ENCODE data around the gene PDCD6IP.
A peak's percentile ranks its signal among the peaks of the same experiment; 100 is the strongest.
"Not testable (repeated sequence)": the region's sequence is repeated elsewhere in the genome, so short reads cannot be mapped to it uniquely, and the experiment has no call there.

Gene PDCD6IP

GRCh38 chr3:33798418-33799201 lies at the start of gene PDCD6IP:
TSS of gene PDCD6IP (plus strand) at chr3:33798630. CDS start at chr3:33798729, 99 bp downstream.
- DNase-seq: peak; percentile 86

DNA sequence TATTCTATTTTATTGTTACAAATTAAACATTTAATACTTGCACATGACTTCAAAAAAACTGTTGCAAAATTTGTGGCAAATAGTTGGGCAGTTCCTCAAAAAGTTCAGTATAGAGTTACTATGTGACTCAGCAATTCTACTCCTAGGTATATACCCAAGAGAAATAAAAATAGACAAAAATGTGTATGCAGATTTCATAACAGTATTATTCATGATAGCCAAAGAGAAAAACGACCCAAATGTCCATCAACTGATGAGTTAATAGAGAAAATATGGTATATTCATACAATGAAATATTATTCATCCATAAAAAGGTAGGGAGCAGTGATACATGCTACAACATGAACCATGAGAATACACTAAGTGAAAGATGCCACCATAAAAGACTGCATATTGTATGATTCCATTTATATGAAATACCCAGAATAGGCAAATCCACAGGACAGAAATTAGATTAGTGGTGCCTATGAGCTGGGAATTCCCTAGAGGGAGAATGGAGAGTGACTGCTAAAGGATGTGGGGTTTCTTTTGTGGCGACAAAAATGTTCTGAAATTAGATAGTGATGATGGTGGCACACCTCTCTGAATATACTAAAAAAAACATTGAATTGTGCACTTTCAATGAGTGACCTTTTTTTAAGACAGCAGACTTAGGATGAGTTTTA lies 48.8 kb upstream of the PDCD6IP start:
- DNase-seq: no peak

GRCh38 chr3:33750211-33750548 lies 48.2 kb upstream of the PDCD6IP start:
- DNase-seq: no peak

DNA sequence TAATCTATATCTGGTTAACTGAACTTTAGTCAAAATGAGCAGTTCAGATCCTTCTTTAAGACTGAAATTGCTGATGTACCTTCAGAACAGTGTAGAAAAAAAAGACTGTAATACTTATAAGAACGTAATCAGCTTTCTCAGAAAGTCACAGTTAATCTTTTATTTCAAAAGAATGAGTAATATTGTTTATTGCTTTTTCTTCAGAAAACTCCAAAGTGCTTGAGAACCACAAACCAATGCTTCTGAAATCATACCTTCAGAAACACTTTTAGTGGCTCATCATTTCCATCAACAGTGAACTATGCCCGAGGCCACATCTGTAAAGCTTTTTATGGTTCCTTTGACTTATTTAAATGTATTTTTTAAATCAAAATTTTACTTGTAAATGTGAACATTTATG lies 47.1 kb upstream of the PDCD6IP start:
- DNase-seq: no peak

GRCh38 chr3:33754391-33754790 lies 44.0 kb upstream of the PDCD6IP start:
- DNase-seq: not testable (repeated sequence)

DNA sequence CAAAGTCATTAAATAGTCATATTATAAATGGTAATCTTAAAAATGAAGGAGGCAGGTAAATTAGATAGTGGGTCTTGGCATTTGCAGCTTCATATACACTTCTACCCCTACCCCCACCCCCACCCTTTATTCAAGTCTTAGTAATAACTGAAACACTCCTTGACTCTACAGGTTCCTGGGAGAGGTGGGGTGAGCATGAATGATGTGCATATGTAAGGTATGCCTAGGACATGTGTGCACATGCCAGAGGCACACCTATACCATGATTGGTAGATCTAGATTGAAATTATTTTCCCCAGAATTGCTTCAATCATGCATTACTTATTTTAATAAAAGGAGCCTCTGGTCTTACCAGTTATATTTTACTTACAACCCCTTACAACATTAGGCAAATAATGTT lies 40.1 kb upstream of the PDCD6IP start:
- DNase-seq: no peak

GRCh38 chr3:33758864-33759263 lies 39.6 kb upstream of the PDCD6IP start:
- DNase-seq: no peak

GRCh38 chr3:33768578-33769330 lies 29.7 kb upstream of the PDCD6IP start:
- DNase-seq: no peak

- no peak for DNase-seq
Measured at GRCh38 chr3:33773637-33774036, 24.8 kb upstream of the PDCD6IP start.

GRCh38 chr3:33775363-33775762 lies 23.1 kb upstream of the PDCD6IP start:
- no peak for DNase-seq

GRCh38 chr3:33777996-33778395 lies 20.4 kb upstream of the PDCD6IP start:
- DNase-seq: no peak

DNA sequence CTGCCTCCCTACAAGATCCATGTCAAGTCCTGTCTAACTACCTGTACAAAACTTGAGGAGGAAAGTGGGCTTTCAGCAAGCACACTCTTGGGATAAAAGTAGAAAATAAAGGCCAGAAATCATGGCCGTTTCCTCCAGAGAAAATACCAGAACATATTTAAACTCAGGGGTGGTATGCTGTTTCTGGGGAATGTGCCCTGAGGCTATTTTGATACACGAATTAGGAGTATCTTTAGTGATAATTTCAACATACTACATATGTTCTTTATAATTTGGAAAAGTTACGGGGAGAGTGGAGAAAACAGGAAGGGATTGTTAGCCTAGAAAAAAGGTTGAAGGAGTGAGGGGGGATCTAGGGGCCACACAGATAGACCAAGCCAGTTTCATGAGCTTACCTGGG lies 18.7 kb upstream of the PDCD6IP start:
- DNase-seq: no peak

DNA sequence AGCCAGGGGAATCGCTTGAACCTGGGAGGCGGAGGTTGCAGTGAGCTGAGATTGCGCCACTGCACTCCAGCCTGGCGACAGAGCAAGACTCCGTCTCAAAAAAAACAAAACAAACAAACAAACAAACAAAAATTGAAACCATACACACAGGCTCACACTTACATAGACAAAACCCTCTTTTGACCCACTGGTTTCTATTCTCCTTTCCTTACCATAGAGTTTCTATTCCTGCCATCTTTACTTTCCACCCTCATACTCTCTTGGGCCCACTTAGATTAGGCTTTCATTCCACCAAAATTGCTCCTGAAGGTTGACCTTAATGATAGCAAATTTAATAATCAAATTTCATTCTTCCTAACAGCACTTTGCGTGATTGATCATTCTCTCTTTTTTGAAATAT lies 17.0 kb upstream of the PDCD6IP start:
- not testable (repeated sequence) for DNase-seq

DNA sequence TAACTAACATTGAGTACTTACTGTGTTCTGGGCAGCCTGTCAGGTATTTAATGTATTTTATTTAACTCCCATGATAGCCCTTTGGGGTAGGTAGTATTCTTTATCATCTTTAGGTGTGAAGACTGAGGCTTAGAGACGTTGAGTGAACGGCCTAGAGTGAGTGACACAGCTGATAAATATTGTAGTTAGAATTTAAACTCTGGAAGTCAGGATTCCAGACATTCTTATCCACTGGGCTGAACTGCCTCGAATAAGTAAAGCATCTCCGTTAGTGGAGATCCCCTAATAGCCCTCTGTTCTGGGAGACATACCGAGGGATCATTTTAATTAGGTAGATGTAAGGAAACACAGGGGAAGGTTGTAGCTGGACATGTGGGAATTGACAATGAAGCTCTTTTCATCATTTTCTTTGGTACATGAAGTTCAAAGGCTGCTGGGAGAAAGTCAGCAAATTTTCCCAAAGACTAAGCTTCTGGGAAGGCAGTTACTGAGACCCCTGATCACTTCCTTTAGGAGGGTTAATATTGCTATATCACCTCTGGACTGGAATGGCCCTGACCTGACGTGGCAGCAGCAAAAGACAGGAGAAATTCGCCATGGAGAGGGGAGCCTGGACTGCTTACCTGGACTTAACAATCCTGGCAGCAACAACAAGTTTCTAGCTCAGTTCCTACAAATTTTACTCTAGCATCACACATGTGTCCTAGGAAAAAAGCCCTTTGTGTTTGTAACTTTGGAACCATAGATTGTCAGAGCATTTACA lies 11.7 kb upstream of the PDCD6IP start:
- no peak for DNase-seq

DNA sequence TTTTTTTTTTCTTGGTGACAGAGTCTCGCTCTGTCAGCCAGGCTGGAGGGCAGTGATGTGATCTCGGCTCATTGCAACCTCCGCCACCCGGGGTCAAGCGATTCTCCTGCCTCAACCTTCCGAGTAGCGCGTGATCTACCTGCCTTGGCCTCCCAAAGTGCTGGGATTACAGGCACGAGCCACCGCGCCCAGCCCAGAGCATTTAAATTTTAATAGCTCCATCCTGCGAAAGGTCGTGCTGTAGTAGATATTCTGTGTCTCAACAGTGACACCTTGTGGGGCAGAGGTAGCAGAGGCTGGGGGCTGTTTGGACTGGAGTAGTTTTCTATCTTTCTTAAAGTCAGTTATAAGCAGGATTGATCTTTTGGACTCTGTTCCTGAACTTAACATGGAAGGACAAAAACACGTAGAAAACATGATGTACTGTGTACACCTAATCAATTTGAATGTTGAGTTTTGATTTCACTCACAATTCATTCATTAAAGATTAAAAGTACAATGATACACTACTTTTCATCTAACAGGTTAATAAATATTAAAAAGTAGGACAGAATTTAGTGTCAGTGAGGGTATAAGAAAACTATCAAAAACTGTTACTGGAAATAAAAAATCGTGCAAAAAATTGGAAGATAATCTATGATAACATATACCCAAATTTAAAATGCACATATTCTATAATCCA lies 11.0 kb upstream of the PDCD6IP start:
- peak; percentile 39 for DNase-seq

- no peak for DNase-seq
Measured at GRCh38 chr3:33789183-33789954, 9.1 kb upstream of the PDCD6IP start.

DNA sequence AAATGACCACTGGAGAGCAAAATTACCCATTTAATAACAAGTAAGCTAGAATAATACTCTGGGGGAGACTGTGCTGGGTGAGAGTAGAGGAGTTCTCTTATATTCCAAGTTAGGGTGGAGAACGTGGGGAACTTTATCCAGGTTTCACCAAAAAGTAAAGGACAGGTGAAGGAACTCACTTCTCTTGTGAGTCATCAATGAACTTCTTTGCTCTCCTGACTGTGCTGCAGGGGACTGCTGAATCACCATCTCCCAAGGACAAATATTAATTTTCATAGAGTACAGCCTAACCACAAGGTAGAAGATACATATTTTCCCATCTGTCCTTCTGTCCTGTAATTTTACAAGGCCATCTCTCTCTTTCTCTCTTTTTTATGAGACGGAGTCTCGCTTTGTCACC lies 8.3 kb upstream of the PDCD6IP start:
- DNase-seq: no peak

DNA sequence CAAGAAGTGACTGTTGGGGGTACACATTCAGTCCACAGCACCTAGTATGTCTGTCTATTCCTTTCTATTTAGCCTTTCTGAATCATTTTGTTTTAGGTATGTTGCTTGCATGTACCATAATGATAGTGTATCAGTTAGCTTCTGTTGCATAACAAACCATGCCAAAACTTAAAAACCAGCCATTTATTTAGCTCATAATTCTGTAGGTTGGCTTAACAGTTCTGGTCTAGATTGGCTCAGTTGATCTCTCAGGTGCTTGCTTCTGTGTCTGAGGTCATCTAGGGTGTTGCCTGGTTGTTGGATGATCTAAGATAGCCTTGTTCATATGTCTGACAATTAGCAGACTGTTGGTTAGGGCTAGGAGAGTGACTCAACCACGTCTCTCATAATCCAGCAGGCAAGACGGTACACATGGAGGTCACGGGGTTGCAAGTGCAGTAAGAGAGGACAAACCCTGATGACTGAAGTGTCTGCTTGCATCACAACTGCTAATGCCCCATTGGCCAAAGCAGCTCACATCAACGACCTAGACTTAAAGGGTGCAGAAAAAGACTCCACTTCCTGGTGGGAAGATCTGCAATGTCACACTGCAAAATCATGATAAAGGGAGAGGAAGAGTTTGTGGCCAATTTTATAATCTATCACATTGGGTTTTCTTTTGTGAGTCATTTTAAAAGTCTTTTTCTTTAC lies 6.8 kb upstream of the PDCD6IP start:
- no peak for DNase-seq

GRCh38 chr3:33792167-33792892 lies 6.1 kb upstream of the PDCD6IP start:
- no peak for DNase-seq

GRCh38 chr3:33795131-33795530 lies 3.3 kb upstream of the PDCD6IP start:
- DNase-seq: no peak

Data from stimulated activated naive CD4-positive, alpha-beta T cell treated with Interleukin-2 at 50 U/mL for 16 hours (primary cell).